ENCODE data around the gene ARL6IP4. TPM values are rescaled to one million over a fixed set of nuclear protein-coding genes. Genes with fewer than 3 reads are reported as not detected.

The ARL6IP4 gene
- total RNA-seq, 1 donor from 2014 or later = 160 TPM

Other genes with a start within 250 kb of the ARL6IP4 start
- 2.0 and 2.4 TPM in 2 replicates for gene HCAR1, start 249.8 kb upstream of the ARL6IP4 start, total RNA-seq
- 64.6 and 69.6 TPM in 2 replicates for gene DENR, start 227.9 kb upstream of the ARL6IP4 start, total RNA-seq
- gene CCDC62, start 206.1 kb upstream of the ARL6IP4 start, total RNA-seq = 0.32 and 0.46 TPM in 2 replicates
- 24.5 and 24.9 TPM in 2 replicates for gene HIP1R, start 145.2 kb upstream of the ARL6IP4 start, total RNA-seq
- gene VPS37B, start 84.6 kb upstream of the ARL6IP4 start, total RNA-seq = 31.7 and 32.4 TPM in 2 replicates
- 4.9 and 7.1 TPM in 2 replicates for gene ABCB9, start 14.2 kb upstream of the ARL6IP4 start, total RNA-seq
- 22.3 and 24.3 TPM in 2 replicates for gene OGFOD2, start 5.4 kb upstream of the ARL6IP4 start, total RNA-seq
- 17.5 and 19.1 TPM in 2 replicates for gene PITPNM2, start 170.4 kb downstream of the ARL6IP4 start, total RNA-seq